K562 (cell line): ENCODE results near the gene LRP2. TPM values are rescaled to one million over a fixed set of nuclear protein-coding genes. Genes with fewer than 3 reads are reported as not detected.
A peak's percentile ranks its signal among the peaks of the same experiment; 100 is the strongest.

ENCODE experiments used
- ARID3B ChIP-seq: fragments of 250-450 bp; sonication (Bioruptor Pico); IDR thresholded peaks from 2 replicates; pipeline ENCODE4 v1.4.0; 2020; ENCODE audit warnings: borderline replicate concordance
- EHMT2 ChIP-seq: fragments of 450-650 bp; IDR thresholded peaks from 2 replicates; pipeline ENCODE4 v1.6.1; 2018; ENCODE audit warnings: antibody characterized with exemption
- GTF3C2 ChIP-seq: IDR thresholded peaks from 3 replicates; pipeline ENCODE4 v1.6.1; 2011; ENCODE audit warnings: borderline replicate concordance, mild to moderate bottlenecking, moderate library complexity; ENCODE audit not compliant: insufficient read length; ENCODE audit errors: extremely low read depth
- HCFC1 ChIP-seq: IDR thresholded peaks from 2 replicates; pipeline ENCODE4 v1.6.1; 2012; ENCODE audit warnings: low read depth, low read length, improper control_type of control experiment
- MIER1 ChIP-seq: fragments of 450-650 bp; IDR thresholded peaks from 2 replicates; pipeline ENCODE4 v1.6.1; 2016; ENCODE audit warnings: antibody characterized with exemption, mild to moderate bottlenecking, low read depth
- NCOA4 ChIP-seq: fragments of 450-650 bp; IDR thresholded peaks from 2 replicates; pipeline ENCODE4 v1.6.1; 2018; ENCODE audit warnings: mild to moderate bottlenecking; ENCODE audit not compliant: partially characterized antibody
- NCOR1 ChIP-seq: fragments of 450-650 bp; IDR thresholded peaks from 2 replicates; pipeline ENCODE4 v1.6.1; 2016; ENCODE audit warnings: mild to moderate bottlenecking, moderate library complexity
- PPARD ChIP-seq: fragments of 250-450 bp; sonication (Bioruptor Pico); IDR thresholded peaks from 2 replicates; pipeline ENCODE4 v1.8.0; 2022; ENCODE audit warnings: inconsistent platforms, mild to moderate bottlenecking, moderate library complexity
- SMARCA4 ChIP-seq: fragments of 450-650 bp; IDR thresholded peaks from 2 replicates; pipeline ENCODE4 v1.6.1; 2016
- SMARCA5 ChIP-seq: fragments of 450-650 bp; IDR thresholded peaks from 2 replicates; pipeline ENCODE4 v1.6.1; 2016
- SRSF7 ChIP-seq: fragments of 200-400 bp; formaldehyde crosslinking; optimal IDR thresholded peaks from 2 replicates; pipeline ENCODE3; 2017; ENCODE audit warnings: mild to moderate bottlenecking, low read depth, low read length
- THRB ChIP-seq: fragments of 450-650 bp; formaldehyde crosslinking; conservative IDR thresholded peaks from 2 replicates; pipeline ENCODE4 v1.4.0; 2022; ENCODE audit warnings: mild to moderate bottlenecking, missing genetic modification characterization
- ZNF133 ChIP-seq: fragments of 250-450 bp; sonication (Bioruptor Pico); IDR thresholded peaks from 2 replicates; pipeline ENCODE4 v1.4.0; 2020; ENCODE audit warnings: mild to moderate bottlenecking
- ZNF224 ChIP-seq: sonication (generic); formaldehyde crosslinking; IDR thresholded peaks from 2 replicates; pipeline ENCODE4 v1.8.0; 2022; ENCODE audit warnings: mild to moderate bottlenecking, missing genetic modification reagents
- ZNF41 ChIP-seq: fragments of 250-450 bp; sonication (Bioruptor Pico); conservative IDR thresholded peaks from 2 replicates; pipeline ENCODE4 v1.4.0; 2020; ENCODE audit warnings: mild to moderate bottlenecking
- ZNF431 ChIP-seq: sonication (generic); formaldehyde crosslinking; IDR thresholded peaks from 2 replicates; pipeline ENCODE4 v1.8.0; 2022; ENCODE audit warnings: mild to moderate bottlenecking, missing genetic modification reagents
- ZNF445 ChIP-seq: fragments of 250-450 bp; sonication (Bioruptor Pico); IDR thresholded peaks from 2 replicates; pipeline ENCODE4 v1.4.0; 2020; ENCODE audit warnings: low read depth, mild to moderate bottlenecking, moderate library complexity
- ZNF586 ChIP-seq: fragments of 450-650 bp; formaldehyde crosslinking; conservative IDR thresholded peaks from 2 replicates; pipeline ENCODE4 v1.4.0; 2020; ENCODE audit warnings: mild to moderate bottlenecking, moderate library complexity
- polyA plus RNA-seq, 8 experiments: library from polyadenylated mRNA; depleted of rRNA in 4 of 8; stranded (reverse) in 5 of 8; unstranded in 3 of 8; fragments of >200 nt; fragmentation: Nextera tagmentation in 2 of 8; fragmentation: Illumina TruSeq in 1 of 8; extraction: Ambion mirVana in 2 of 8; extraction: Trizol in 1 of 8; gene quantifications; 2 replicates each; pipeline versions ENCODE4 v1.2.1 to v1.2.3, GENCODE V29; 2011 to 2014; ENCODE audit warnings: inconsistent platforms in 1 of 8, missing spikeins in 1 of 8
- total RNA-seq, 7 experiments: library from RNA; depleted of rRNA in 6 of 7; stranded (reverse); fragments of >200 nt in 6 of 7; fragmentation: Illumina TruSeq in 2 of 7; extraction: Trizol in 2 of 7; gene quantifications; 2 replicates each; pipeline versions ENCODE4 v1.2.1 to v1.2.3, GENCODE V29; 2011 to 2021; ENCODE audit warnings: low replicate concordance in 1 of 7
- TF ChIP-seq, protein P1 (sequence below): fragments of 250-450 bp; sonication (Bioruptor Pico); IDR thresholded peaks from 2 replicates; pipeline ENCODE4 v1.4.0; 2020; ENCODE audit warnings: mild to moderate bottlenecking, moderate library complexity

The LRP2 gene
- total and polyA plus RNA-seq, 9 of the 15 experiments (the other 6 are each of a cell fraction or from before 2014, with no cell fraction given), result 0.04 to 0.18 (median 0.11) TPM; not detected in 1

GRCh38 chr2:169129703-169130243 is 232.6 kb downstream of the LRP2 start (continued):
- no peak for TF ChIP-seq GTF3C2
- TF ChIP-seq ZNF586, result no peak
- TF ChIP-seq HCFC1, result no peak; the same call in 1 of the 2 replicates
- TF ChIP-seq ZNF445 (CRISPR knock-in tag), result no peak
- TF ChIP-seq MIER1, result no peak
- no peak for TF ChIP-seq ZNF224 (CRISPR knock-in tag)
- TF ChIP-seq ZNF41, result no peak
- TF ChIP-seq SRSF7, result no peak
- no peak for TF ChIP-seq ZNF431 (CRISPR knock-in tag)
- TF ChIP-seq ARID3B (CRISPR knock-in tag), result no peak
- no peak for TF ChIP-seq SMARCA5
- peak; percentile 74 for TF ChIP-seq NCOR1
- TF ChIP-seq, protein P1, sequence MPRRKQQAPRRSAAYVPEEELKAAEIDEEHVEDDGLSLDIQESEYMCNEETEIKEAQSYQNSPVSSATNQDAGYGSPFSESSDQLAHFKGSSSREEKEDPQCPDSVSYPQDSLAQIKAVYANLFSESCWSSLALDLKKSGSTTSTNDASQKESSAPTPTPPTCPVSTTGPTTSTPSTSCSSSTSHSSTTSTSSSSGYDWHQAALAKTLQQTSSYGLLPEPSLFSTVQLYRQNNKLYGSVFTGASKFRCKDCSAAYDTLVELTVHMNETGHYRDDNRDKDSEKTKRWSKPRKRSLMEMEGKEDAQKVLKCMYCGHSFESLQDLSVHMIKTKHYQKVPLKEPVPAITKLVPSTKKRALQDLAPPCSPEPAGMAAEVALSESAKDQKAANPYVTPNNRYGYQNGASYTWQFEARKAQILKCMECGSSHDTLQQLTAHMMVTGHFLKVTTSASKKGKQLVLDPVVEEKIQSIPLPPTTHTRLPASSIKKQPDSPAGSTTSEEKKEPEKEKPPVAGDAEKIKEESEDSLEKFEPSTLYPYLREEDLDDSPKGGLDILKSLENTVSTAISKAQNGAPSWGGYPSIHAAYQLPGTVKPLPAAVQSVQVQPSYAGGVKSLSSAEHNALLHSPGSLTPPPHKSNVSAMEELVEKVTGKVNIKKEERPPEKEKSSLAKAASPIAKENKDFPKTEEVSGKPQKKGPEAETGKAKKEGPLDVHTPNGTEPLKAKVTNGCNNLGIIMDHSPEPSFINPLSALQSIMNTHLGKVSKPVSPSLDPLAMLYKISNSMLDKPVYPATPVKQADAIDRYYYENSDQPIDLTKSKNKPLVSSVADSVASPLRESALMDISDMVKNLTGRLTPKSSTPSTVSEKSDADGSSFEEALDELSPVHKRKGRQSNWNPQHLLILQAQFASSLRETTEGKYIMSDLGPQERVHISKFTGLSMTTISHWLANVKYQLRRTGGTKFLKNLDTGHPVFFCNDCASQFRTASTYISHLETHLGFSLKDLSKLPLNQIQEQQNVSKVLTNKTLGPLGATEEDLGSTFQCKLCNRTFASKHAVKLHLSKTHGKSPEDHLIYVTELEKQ (CRISPR knock-in tag), result no peak
- no peak for TF ChIP-seq ZNF133 (CRISPR knock-in tag)
- no peak for TF ChIP-seq PPARD (CRISPR knock-in tag)
- TF ChIP-seq NCOA4, result no peak
- no peak for TF ChIP-seq THRB (CRISPR knock-in tag)
- peak; percentile 94 for TF ChIP-seq SMARCA4
- peak; percentile 80 for TF ChIP-seq EHMT2
